ENCODE results near the gene POMGNT1.
A peak's percentile ranks its signal among the peaks of the same experiment; 100 is the strongest.

Gene POMGNT1

GRCh38 chr1:46176211-46176865 is 21.9 kb downstream of the POMGNT1 start, which contains the start of gene P3R3URF:
TSS of gene P3R3URF (minus strand) at chr1:46176488. CDS start at chr1:46176471, 17 bp downstream.
- Histone ChIP-seq H3K4me3 (ENCODE audit: low read depth, low read length) (no peak within 1 kb of the TSS), H3K27ac (ENCODE audit: extremely low read depth, low read depth, low read length) (no peak within 1 kb of the TSS), H3K9me3 (ENCODE audit: control insufficient read depth, insufficient read depth, low read depth, low read length) (no peaks in the 10 kb centered on the region), H3K36me3 (ENCODE audit: control insufficient read depth in 2 of 2, insufficient read depth in 1 of 2, low read length in 2 of 2) (no peaks in the 10 kb centered on the region), H3K4me1 (ENCODE audit: control insufficient read depth, insufficient read depth, low read length) (no peaks in the 10 kb centered on the region; the same call in 1 of the 2 replicates)
- TF ChIP-seq ZNF133 (tag by site-specific recombination; IDR thresholded peaks at IDR 0.05) = no peak
- no peak for TF ChIP-seq ZNF596 (tag by site-specific recombination; IDR thresholded peaks at IDR 0.05)
- TF ChIP-seq ZNF664 (tag by site-specific recombination; IDR thresholded peaks at IDR 0.05) = peak; percentile 48; the same call in 1 of the 2 replicates
- ChIA-PET POLR2A (no interaction called here), CTCF (interaction anchor here (1.9 to 9.3 kb wide), 2 partner anchors 48 to 140 kb away, joined by 4 to 148 read pairs; no protein-coding TSS in a partner anchor)

- Histone ChIP-seq H3K4me3 (ENCODE audit: low read depth, low read length) (no peak overlapping the region), H3K4me1 (ENCODE audit: control insufficient read depth, insufficient read depth, low read length) (no peaks in the 10 kb centered on the region; the same call in 1 of the 2 replicates), H3K27ac (ENCODE audit: extremely low read depth, low read depth, low read length) (no peak overlapping the region), H3K36me3 (ENCODE audit: control insufficient read depth in 2 of 2, insufficient read depth in 1 of 2, low read length in 2 of 2) (no peaks in the 10 kb centered on the region), H3K9me3 (ENCODE audit: control insufficient read depth, insufficient read depth, low read depth, low read length) (no peaks in the 10 kb centered on the region)
- TF ChIP-seq ZBTB48 (tag by site-specific recombination; IDR thresholded peaks at IDR 0.05) (peak; percentile 11; the same call in 1 of the 2 replicates), ZNF23 (tag by site-specific recombination; IDR thresholded peaks at IDR 0.05; ENCODE audit: borderline replicate concordance) (no peak), ZFHX2 (tag by site-specific recombination; conservative IDR thresholded peaks at IDR 0.05) (0 out of 2 replicates have a peak, but pooled peaks have one; percentile 23)
- ChIA-PET CTCF (interaction anchor here (0.9 to 2.3 kb wide), 2 partner anchors 48 to 139 kb away, joined by 3 to 12 read pairs; no protein-coding TSS in a partner anchor), POLR2A (no interaction called here)
Measured at GRCh38 chr1:46175243-46175642, 23.0 kb downstream of the POMGNT1 start.

- Histone ChIP-seq H3K36me3 (ENCODE audit: control insufficient read depth in 2 of 2, insufficient read depth in 1 of 2, low read length in 2 of 2) (no peaks in the 10 kb centered on the region), H3K9me3 (ENCODE audit: control insufficient read depth, insufficient read depth, low read depth, low read length) (no peaks in the 10 kb centered on the region), H3K4me3 (ENCODE audit: low read depth, low read length) (no peak within 1 kb of the TSS), H3K27ac (ENCODE audit: extremely low read depth, low read depth, low read length) (no peak within 1 kb of the TSS), H3K4me1 (ENCODE audit: control insufficient read depth, insufficient read depth, low read length) (no peaks in the 10 kb centered on the region; the same call in 1 of the 2 replicates)
- CTCF ChIA-PET = interaction anchor here (2.3 kb wide), 1 partner anchor 138 kb away, joined by 12 read pairs; no protein-coding TSS in a partner anchor
- POLR2A ChIA-PET = no interaction called here
- TF ChIP-seq ZBTB48 (tag by site-specific recombination; IDR thresholded peaks at IDR 0.05) (peak; percentile 9; the same call in 1 of the 2 replicates), ZNF558 (tag by site-specific recombination; IDR thresholded peaks at IDR 0.05) (no peak), ZSCAN5A (tag by site-specific recombination; IDR thresholded peaks at IDR 0.05) (no peak), SALL2 (tag by site-specific recombination; IDR thresholded peaks at IDR 0.05; ENCODE audit: borderline replicate concordance) (0 out of 2 replicates have a peak, but pooled peaks have one; percentile 23), ZNF335 (tag by site-specific recombination; conservative IDR thresholded peaks at IDR 0.05) (peak; percentile 45; the same call in 1 of the 2 replicates), MZF1 (tag by site-specific recombination; IDR thresholded peaks at IDR 0.05; ENCODE audit: borderline replicate concordance) (peak; percentile 19; the same call in 1 of the 2 replicates), ZBTB10 (tag by site-specific recombination; IDR thresholded peaks at IDR 0.05) (peak; percentile 64; the same call in 1 of the 2 replicates), ZNF341 (tag by site-specific recombination; IDR thresholded peaks at IDR 0.05; ENCODE audit: low read depth) (peak; percentile 48), ZNF624 (tag by site-specific recombination; IDR thresholded peaks at IDR 0.05) (0 out of 2 replicates have a peak, but pooled peaks have one; percentile 23), ZBTB17 (tag by site-specific recombination; IDR thresholded peaks at IDR 0.05) (peak; percentile 25; the same call in 1 of the 2 replicates), GFI1B (tag by site-specific recombination; IDR thresholded peaks at IDR 0.05) (no peak), PRDM10 (tag by site-specific recombination; IDR thresholded peaks at IDR 0.05) (peak; percentile 43; the same call in 1 of the 2 replicates)
Measured at GRCh38 chr1:46174448-46175231, 23.6 kb downstream of the POMGNT1 start, which contains the start of gene TSPAN1. TSS of gene TSPAN1 (plus strand) at chr1:46175087. CDS start at chr1:46181108, 6,021 bp downstream.
